Measurements from ENCODE around the gene STK39.

Gene STK39

DNA sequence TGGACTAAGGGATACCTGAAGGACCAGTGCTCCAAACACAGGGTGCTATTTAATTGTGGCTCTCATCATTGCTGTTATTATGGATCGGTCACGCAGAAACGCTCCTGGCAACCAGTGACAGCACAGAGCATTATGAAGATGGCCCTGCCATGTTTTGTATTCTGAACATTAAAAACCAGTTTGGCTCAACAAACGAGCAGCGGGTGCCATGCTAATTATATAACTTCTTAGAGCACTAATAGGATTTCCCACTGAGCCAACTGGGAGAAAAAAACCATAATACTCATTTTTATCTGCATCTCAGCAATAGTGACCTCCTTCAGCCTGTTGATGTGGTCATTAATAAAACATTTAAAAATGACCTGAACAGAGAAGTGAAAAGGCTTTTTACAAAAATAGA, 212.8 kb downstream of the STK39 start:
- DNase-seq = no peak

DNA sequence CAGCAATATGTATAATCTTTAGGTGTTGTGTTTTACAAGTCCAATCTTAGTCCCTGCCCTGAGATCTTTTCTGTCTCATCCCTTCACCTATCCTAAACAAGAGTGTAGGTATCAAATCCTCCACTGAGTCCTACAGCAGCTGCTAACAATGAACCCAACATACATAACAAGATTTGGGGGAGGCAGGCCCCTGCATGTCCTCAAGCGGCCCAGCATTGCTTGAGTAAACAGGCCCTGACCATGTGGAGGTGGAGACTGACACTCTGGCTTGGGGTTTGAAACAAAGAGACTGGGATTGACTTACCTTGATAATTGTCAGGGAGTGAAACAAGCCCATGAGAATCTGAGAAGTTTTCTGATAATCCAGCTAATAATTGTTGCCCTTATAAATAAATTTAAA, 213.4 kb downstream of the STK39 start:
- DNase-seq = no peak

DNA sequence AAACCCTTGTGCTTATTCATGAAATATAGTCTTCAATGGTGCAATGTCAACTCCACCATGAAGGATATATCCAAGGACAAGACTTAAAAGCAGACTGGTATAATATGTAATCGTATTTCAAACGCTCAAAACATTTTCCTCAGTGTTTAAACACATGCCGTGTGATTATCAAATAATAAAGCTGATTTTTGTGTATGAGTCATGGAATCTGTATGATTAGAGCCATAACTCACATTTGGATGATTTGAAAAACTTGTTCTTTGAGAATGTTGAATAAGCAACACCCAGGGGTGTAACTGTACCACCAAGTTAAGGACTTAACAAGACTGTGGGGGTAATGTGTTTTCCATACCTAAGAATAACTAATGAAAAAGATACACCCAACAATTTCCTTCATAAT, 215.3 kb downstream of the STK39 start:
- DNase-seq = no peak

DNA sequence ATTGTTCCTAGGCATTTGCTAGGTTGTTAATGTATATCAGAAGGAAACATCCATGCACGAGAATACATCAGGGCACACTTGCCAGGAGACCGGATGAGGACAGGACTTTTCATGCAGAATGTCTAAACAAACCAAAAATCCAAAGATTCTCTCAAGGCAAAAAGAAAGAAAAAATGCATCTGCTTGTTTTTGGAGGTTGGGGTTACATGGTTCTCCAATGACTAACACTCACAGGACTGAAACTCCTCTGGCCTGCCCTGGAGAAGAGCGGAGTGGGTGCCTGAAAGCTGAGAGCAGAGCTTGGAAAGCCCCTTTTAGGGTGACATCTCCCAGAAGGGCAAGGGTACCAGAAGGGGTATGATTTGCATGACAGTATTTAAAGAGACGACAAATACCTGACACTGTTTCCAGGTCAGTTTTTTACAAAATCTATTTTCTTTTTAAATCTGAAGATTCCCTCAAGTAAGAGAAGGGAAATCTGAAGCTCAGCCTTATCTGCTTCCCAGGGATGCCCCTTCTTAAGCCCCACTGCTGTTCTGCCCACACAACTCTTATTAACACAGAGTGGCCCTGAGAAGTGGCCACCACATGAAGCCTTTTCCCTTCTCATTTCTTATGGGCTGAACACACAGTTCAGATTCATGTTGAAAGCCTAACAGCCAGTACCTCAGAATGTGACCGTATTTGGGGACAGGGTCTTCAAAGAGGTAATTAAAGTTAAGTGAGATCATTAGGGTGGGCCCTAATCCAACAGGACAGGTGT, 216.4 kb downstream of the STK39 start:
- no peak for DNase-seq

DNA sequence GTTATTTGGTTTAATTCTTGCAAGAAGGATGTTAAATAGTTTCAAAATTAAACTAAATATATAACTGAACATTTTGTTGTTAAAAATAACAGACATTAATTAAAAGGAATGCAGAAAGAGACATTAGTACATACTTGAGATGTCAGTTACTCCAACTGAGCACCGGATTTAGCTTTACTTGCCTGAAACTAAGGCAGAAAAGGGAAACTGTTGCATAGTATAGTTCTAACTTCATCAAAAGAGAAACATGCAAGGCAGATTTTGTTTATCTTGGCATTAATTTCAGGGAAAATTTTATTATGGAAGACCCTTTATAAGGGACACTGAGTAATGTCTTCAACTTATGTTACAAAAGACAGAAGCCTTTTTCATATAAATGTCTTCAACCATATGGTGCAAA, 218.3 kb downstream of the STK39 start:
- no peak for DNase-seq

DNA sequence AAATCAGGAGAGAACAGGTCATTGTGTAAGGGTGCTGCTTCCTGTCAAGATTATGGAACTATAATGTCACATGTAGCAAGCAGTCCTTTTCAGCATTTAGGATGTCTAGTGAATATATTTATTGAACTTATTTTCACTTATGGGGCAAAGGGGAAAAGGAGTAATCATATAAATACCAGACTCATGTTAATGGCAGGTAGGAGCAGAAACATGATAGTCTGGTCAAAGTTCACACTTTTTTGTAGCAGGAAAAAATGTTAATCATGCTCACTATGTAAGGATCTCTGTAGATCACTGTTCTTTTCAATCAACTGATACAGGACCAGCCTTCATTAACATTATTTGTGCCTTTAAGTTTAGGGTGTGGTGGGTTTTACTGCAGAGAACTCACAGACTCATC, 219.0 kb downstream of the STK39 start:
- DNase-seq = no peak

DNA sequence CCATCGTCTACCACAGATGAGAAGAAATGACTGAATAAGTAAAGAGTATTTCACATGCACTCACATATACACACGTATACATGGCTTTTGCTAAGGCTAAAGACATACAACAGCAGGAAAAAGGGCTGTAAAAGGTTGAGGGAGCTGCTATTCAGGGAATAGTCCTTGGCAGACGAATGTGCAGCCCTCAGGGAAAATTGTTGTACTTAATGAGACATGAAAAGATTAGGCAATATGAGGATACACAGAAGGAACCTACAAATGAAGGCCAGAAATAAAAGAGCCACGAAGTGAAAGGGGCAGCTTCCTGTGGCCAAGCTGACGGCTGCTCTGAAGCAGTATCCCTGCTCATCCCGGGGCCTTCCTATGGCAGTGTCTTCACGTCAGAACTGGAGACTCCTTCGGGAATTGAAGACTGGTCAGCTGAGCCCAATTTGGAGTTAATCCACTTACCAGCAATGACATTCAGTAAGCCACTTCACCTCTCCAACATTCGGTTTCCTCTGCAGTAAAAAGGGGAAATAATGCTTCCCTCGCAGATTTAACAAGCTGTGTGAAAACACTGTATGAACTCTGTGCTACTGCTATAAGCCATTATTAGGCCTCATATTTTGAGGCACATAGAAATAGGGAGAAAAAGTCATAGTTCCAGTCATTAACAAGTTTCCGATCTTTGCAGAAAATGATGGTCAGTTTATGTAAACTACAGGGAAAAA, 221.8 kb downstream of the STK39 start:
- no peak for DNase-seq

DNA sequence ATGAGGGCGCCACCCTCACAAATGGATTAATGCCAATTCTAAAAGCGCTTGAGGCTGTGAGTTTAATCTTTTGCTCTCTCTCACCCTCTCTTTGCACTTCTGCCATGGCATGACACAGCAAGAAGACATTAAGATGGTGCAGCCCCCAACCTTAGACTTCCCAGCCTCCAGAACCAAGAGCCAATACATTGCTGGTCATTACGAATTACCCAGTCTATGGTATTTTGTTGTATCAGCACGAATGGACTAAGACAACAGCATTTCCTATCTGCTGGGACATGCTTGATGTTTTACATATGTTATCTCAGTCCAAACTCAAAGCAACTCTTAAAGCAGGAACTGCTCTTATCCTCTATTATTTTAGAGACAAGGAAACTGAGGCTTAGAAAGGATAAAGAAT, 222.9 kb downstream of the STK39 start:
- DNase-seq = no peak

DNA sequence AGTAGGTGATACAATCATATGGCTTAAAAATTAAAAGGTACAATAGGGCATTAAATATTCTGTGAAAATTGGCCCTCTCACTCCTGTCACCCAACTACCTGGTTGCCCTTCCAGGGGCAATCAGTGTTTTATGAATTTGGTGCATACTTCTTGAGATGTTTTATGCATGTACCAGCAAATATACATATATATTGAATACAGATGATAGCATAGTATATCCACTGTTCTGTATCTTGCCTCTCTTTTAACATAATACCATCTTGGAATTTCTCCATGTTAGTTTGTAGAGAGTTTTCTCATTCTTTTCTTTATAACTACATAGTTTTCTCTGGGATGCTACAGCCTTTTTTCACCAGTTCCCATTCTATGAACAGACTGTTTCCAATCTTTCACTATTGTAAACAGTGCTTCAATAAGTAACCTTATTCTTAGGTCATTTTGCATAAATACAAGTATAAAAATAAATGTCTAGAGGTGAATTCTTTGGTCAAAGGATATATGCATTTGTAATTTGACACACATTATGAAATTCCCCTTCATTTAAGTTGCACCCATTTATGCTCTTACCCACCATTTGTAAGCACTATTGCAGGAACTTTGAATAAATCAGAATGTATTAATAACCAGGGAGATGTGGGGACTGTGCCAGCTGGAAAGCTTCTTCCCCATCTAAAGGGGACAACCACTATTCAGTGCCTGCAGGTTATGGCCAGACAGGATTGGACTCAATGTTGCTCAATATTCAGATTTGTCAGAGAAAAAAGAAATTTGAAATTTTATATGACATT, 225.4 kb downstream of the STK39 start:
- no peak for DNase-seq

DNA sequence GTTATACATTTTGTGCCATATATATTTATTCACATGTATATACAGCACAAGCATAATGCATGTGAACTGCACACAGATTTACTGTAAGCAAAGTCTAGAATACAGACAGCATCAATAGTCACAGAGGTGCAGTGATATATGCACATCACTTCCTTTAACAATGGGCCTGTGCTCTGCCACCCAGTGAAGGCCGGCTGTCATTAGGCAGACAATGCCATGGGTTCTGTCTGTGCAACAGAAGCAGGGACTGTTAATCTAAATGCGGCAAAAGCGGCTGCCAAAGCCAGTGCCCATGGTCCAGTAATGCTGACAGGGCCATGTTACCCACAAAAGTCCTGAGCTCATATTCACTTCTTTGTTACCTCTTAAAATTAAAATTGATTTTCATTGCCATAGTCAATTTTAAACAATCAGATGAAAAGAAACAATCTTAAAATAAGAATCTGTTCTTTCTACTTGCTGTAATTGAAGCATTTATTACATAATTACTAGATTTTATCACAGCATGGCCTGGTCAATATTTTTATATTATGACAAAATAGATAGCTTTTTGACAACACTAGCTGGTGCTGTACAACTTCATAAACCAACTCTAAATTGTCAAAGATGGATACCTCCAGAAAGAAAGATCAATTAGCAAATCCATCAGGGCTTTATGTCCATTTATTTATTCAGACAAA, 232.0 kb downstream of the STK39 start:
- no peak for DNase-seq

DNA sequence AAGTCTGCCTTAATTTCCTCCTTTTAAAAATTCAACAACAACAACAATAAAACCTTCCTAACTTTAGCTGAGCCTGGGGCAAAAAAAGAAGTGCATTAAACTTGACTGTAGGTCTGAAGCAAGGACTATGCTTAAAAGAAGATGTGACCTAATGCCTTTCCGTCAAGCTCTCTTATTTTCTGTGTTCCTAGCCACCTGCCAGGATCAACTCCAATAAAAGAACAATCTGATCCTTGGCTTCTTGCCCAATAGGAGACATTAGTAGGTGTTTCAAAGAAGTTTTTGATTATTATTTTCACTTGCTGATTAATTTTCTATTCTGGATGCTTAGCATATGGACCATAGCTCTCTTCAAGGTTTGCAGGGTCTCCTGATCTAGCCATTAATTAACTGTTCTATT, 237.5 kb downstream of the STK39 start:
- no peak for DNase-seq

DNA sequence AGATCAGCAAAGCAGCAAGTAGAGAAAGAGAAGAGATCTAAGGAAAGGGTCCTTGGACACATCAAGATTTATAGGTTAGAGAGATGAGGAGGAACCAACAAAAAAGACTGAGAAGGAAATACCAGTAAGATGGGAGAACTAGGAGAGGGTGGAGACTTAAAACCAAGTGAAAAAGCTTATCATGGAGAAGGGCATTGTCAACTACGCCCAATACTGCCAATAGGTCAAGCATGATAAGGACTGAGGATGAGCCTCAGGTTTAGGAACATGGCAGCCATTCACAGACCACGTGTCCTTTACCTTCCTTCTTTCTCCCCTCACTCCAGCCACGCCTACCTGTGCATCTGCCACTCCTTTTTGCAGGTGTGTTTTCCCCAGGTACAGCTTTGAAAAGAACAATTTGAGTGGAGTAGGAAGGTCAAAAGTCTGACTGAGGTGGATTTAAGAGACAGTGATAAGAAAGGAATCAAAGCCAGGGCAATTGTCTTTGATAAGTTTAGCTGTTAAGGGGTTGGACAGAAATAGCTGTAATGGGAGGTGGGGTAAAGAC, 238.7 kb downstream of the STK39 start:
- no peak for DNase-seq

DNA sequence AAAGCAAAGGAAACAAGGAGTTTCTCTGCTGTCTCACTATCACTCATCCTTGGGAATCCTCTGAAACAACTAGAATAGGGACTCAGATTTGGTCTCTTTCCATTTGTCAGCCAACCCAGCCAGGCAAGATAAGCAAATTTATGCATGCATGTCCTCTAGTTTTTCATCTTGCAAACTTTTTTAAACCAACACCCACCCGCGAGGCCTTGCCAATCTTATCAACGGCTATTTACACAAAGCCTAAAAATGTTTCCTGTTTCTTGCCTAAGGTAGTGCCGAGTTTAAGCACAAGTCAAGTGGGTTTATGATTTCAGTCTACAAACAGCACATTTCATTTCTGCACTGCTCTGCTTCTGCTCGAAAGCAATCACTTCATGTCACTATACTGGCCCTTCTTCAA, 240.9 kb downstream of the STK39 start:
- DNase-seq = no peak

DNA sequence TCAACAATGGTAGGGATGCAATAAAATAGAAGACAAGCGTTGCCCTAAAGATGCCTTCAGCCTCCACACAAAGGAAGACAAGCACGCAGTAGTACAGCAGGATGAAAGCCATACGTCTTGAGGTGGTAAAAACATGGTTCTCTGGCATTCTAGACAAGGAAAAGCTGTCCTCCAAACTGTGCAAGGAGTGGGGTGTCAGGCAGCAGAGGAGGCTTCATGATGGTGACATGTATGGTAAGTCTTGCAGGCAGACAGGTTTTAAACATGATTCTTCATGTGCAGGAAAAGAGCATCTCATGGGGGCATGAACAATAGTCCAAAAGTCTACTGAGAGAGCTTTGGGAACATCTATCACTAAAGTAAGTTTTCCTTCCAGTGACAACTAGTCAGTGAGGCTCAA, 241.8 kb downstream of the STK39 start:
- no peak for DNase-seq

DNA sequence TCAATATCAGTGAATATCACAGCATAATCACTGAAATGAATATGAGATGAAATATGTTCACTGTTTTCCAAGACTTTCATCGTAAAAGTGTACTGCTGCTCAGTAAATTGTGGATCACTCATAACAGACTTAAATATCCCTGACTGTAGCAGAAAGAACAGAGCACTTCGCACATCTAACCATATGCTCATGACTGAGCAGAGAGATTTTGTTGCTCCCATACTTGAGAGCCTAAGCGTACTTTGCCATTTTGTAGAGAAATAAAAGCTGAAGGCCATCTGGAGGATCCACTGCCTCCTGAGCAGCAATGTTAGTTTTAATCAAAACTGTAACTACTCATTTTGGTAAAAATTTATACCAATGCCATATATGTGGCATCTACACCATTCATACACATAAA, 243.5 kb downstream of the STK39 start:
- no peak for DNase-seq

DNA sequence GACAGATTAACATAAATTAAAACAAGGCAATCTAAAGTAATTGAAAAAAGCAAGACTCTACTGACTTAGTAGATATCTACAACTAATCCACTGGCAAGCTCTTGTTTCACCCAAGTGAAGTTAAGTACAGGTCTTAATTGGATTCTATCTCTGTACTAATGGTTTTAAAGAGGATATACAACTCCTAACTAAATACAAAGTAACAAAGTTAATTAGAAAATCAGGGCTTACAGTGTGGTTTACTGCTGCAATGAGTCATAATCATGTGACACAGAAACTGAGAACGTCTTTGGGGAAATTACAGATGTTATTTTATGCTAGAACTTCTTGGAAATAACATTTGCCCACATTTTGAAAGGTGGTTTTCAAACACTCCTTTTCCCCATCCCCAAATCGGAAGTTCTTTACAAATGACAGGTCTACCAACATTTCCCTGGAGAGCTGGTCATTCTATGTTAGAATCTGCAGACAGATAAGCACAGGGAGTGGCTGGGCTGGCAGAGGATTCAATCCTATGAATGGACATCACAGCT, 245.3 kb downstream of the STK39 start:
- no peak for DNase-seq

DNA sequence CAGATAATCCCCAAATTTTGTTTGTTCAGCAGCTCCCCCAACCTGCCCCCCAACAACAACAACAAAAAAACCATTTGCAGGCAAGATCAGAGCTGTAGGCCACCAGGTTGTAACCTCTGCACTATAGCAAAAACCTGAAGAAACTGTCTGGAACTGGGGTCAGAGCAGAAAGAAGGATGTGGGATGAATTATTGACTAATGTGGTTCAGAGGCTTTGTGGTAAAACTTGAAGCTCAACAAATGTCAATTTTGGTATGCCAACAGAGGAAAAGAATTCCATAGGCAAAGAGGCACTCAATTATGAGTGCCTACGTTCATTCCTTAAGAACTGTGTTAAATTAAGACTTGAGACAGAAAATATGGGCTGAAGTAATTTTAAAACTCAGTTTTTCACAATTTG, 255.1 kb downstream of the STK39 start:
- no peak for DNase-seq

DNA sequence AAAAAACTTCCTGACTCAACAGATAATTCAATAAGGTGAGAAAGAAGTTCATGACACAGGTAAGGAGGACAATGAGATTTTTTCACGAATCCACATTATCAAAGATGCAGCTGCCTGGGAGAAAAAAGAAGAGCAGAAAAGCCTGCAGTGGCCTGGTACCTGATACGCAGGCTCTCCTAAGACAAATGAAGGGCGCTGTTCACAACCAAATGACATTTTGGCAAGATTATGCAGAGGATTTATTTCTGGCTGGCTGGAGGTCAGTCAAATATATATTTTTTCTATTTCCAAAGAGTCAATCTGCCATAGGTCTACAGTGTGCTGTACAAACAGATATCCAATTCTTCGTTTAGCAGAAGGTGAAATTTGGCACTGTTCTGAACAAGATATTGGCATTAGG, 257.3 kb downstream of the STK39 start:
- no peak for DNase-seq

DNA sequence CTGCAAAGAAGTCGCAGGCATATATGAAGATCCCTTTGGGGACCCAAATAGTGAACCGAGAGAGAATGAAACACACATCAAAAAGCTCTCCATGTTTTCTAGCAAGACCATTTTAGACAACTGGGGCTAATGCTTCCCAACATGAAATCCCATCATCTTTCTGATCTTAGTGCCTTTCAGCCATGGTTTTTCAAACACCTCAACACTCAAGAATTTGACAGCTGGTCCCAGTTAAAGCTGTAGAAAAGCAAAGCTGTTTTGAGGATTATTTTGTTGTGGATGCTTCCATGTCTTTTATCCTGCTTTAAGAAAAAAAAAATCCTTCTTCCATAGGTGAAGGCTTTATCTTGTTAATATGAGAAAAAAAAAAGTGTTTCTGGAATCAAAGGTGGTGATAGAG, 259.1 kb downstream of the STK39 start:
- no peak for DNase-seq

DNA sequence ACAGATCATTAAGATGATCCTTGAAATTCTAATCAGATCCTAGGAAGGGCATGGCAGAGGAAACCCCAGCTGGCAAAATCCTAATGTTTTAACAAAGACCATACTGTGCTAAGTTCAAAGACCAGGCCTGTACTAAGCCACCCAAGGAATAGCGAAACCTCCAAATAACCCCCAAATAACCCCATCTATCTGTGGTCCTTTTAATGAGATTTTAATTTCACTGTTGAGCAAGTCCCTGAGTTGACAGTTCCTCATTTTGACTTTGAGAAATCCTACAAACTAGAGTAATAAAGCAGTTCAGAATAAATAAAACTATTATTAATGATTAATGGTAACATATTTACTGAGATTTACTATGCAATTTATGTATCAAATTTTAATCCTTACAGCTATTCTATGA, 259.8 kb downstream of the STK39 start:
- no peak for DNase-seq

DNA sequence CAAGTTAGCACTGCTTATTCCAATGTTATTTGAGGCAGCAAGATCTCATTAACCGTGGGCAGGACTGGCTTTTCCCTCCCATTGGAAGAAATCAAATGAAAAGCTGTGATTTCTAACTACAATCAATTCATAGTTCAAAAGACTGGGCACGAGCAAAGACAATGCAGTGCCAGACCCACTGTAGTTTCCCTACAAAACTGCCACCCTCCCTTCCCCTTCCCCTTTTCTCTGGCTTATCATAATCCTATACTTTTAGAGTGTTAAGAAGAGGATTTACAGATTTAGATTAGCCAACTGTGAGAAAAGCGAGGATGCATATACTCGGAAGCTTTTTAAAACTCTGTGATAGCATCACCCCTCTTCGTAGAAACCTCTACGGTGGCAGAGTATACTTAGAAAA, 260.4 kb downstream of the STK39 start:
- DNase-seq = no peak

DNA sequence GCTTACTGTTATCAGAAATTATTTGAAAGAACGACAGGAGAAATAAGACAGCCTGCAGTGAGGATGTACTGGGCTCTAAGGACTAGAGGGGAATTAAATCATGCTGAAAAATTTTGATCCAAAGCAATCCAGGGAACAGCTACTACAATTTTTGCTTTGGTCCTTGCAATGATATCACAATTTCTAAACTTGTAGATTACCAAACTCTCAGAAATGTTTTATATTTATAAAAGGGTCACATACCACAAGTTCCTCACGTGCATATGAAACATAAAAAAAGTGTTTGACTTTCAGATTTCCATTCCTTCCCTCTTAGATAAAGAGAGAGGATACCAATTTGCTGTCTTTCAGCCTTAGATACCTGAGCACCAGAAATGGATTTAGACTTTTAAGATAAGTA, 261.2 kb downstream of the STK39 start:
- no peak for DNase-seq

DNA sequence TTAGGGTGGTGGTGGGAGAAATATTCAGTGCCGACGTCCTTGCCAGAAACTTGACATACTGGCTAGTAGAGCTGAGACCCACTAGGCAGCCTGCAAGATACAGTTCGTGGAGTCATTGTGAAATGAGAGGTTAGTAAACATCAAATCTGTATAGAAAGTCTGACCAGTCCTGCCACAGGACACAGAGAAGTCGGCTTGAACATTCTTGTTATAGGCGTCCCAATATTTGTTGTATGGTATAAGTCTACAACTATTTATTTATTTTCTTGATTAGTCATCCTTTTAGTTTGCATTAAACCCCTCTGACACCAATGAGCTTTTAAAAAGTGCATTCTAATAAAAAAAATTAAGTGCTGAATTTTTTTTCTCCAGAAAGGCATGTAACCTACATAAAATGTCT, 265.4 kb downstream of the STK39 start:
- no peak for DNase-seq
